ENCODE data around the gene RD3L. TPM values are rescaled to one million over a fixed set of nuclear protein-coding genes. Genes with fewer than 3 reads are reported as not detected.
A peak's percentile ranks its signal among the peaks of the same experiment; 100 is the strongest.
"Not testable (repeated sequence)": the region's sequence is repeated elsewhere in the genome, so short reads cannot be mapped to it uniquely, and the experiment has no call there.

Gene RD3L
- polyA plus RNA-seq, 1 donor (not counting 4 experiments of a cell fraction or from before 2014, with no cell fraction given) = not detected

DNA sequence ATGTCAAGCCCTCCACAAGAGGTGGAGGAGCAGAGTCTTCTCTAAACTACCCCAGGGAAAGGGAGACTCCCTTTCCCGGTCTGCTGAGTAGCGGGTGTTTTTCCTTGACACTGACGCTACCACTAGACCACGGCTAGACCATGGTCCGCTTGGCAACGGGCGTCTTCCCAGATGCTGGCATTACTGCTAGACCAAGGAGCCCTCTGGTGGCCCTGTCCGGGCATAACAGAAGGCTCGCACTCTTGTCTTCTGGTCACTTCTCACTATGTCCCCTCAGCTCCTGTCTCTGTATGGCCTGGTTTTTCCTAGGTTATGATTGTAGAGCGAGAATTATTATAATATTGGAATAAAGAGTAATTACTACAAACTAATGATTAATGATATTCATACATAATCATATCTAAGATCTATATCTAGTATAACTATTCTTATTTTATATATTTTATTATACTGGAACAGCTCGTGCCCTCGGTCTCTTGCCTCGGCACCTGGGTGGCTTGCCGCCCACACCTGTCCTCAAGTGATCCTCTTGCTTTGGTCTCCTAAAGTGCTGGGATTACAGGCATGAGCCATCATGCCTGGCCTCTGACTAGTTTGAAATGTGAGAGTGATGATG, 38.4 kb upstream of the RD3L start:
- H2AFZ ChIP-seq (ENCODE audit: control insufficient read depth, low read length); H3K4me2 ChIP-seq (ENCODE audit: control insufficient read depth, extremely low read depth, insufficient read depth, low read depth, low read length); H3K9me1 ChIP-seq (ENCODE audit: control insufficient read depth, extremely low read depth, insufficient read depth, low read length); H3K36me3 ChIP-seq (ENCODE audit: control insufficient read depth in 2 of 2, extremely low read depth in 1 of 2, insufficient read depth in 2 of 2, low read length in 2 of 2); H3K79me2 ChIP-seq (ENCODE audit: control insufficient read depth, insufficient read depth, low read length); H3K27ac ChIP-seq (ENCODE audit: control insufficient read depth, insufficient read depth, low read length); FAIRE-seq; H3K9me3 ChIP-seq (ENCODE audit: control insufficient read depth, low read depth, low read length); DNase-seq (ENCODE audit: low read depth, low spot score); H3K4me1 ChIP-seq (ENCODE audit: control insufficient read depth, extremely low read depth, insufficient read depth, low read length); H3K9ac ChIP-seq (ENCODE audit: control insufficient read depth, extremely low read depth, insufficient read depth, low read length); H4K20me1 ChIP-seq (ENCODE audit: control insufficient read depth, extremely low read depth, insufficient read depth, low read length); H3K4me3 ChIP-seq (ENCODE audit: control insufficient read depth in 2 of 3, extremely low read depth in 1 of 3, insufficient read depth in 2 of 3, low read depth in 1 of 3, low read length in 3 of 3); H3K27me3 ChIP-seq (ENCODE audit: control insufficient read depth, extremely low read depth, insufficient read depth, low read length); dilution Hi-C loops (cut with MboI; ENCODE audit: extremely low pct_ligation_motif_present, low sequenced_read_pairs): not testable (repeated sequence)
- TF ChIP-seq, protein P1, sequence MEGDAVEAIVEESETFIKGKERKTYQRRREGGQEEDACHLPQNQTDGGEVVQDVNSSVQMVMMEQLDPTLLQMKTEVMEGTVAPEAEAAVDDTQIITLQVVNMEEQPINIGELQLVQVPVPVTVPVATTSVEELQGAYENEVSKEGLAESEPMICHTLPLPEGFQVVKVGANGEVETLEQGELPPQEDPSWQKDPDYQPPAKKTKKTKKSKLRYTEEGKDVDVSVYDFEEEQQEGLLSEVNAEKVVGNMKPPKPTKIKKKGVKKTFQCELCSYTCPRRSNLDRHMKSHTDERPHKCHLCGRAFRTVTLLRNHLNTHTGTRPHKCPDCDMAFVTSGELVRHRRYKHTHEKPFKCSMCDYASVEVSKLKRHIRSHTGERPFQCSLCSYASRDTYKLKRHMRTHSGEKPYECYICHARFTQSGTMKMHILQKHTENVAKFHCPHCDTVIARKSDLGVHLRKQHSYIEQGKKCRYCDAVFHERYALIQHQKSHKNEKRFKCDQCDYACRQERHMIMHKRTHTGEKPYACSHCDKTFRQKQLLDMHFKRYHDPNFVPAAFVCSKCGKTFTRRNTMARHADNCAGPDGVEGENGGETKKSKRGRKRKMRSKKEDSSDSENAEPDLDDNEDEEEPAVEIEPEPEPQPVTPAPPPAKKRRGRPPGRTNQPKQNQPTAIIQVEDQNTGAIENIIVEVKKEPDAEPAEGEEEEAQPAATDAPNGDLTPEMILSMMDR (optimal IDR thresholded peaks at IDR 0.05 in 1 of 3, IDR thresholded peaks at IDR 0.05 in 1 of 3, conservative IDR thresholded peaks at IDR 0.05 in 1 of 3; ENCODE audit: extremely low read depth in 1 of 3, insufficient read depth in 2 of 3, low read length in 3 of 3) = peak in 2 of 3 experiments; percentile 27 to 30

DNA sequence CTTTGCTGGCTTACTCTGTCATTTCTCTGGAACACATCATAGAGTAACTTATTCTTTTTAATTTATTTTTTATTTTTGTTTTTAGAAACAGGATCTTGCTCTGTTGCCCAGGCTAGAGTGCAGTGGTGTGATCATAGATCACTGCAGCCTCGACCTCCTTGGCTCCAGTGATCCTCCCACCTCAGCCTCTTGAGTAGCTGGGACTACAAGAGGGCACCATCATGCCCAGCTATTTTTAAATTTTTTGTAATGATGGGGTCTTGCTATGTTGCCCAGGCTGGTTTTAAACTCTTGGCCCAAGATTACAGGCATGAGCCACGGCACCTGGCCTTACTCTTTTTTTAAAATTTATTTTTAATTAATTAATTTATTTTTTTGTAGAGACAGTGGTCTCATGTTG, 32.2 kb upstream of the RD3L start:
- no peak overlapping the region for H2AFZ ChIP-seq (ENCODE audit: control insufficient read depth, low read length)
- H3K27me3 ChIP-seq (ENCODE audit: control insufficient read depth, extremely low read depth, insufficient read depth, low read length) = no peaks in the 10 kb centered on the region
- no peaks in the 10 kb centered on the region for H4K20me1 ChIP-seq (ENCODE audit: control insufficient read depth, extremely low read depth, insufficient read depth, low read length)
- DNase-seq (ENCODE audit: low read depth, low spot score) = no peak
- no peaks in the 10 kb centered on the region for H3K9me1 ChIP-seq (ENCODE audit: control insufficient read depth, extremely low read depth, insufficient read depth, low read length)
- no peak for FAIRE-seq
- no peak overlapping the region for H3K9ac ChIP-seq (ENCODE audit: control insufficient read depth, extremely low read depth, insufficient read depth, low read length)
- no peak for TF ChIP-seq EZH2 (IDR thresholded peaks at IDR 0.05; ENCODE audit: low read length)
- TF ChIP-seq, protein P1 (optimal IDR thresholded peaks at IDR 0.05 in 1 of 3, IDR thresholded peaks at IDR 0.05 in 1 of 3, conservative IDR thresholded peaks at IDR 0.05 in 1 of 3; ENCODE audit: extremely low read depth in 1 of 3, insufficient read depth in 2 of 3, low read length in 3 of 3) = no peak
- no peak overlapping the region for H3K27ac ChIP-seq (ENCODE audit: control insufficient read depth, insufficient read depth, low read length)
- H3K4me2 ChIP-seq (ENCODE audit: control insufficient read depth, extremely low read depth, insufficient read depth, low read depth, low read length) = no peak overlapping the region
- H3K4me3 ChIP-seq (ENCODE audit: control insufficient read depth in 2 of 3, extremely low read depth in 1 of 3, insufficient read depth in 2 of 3, low read depth in 1 of 3, low read length in 3 of 3) = no peak overlapping the region
- H3K36me3 ChIP-seq (ENCODE audit: control insufficient read depth in 2 of 2, extremely low read depth in 1 of 2, insufficient read depth in 2 of 2, low read length in 2 of 2) = no peaks in the 10 kb centered on the region
- H3K9me3 ChIP-seq (ENCODE audit: control insufficient read depth, low read depth, low read length) = no peaks in the 10 kb centered on the region
- no peaks in the 10 kb centered on the region for H3K4me1 ChIP-seq (ENCODE audit: control insufficient read depth, extremely low read depth, insufficient read depth, low read length)
- dilution Hi-C loops (cut with MboI; ENCODE audit: extremely low pct_ligation_motif_present, low sequenced_read_pairs) = no loop called here
- no peaks in the 10 kb centered on the region for H3K79me2 ChIP-seq (ENCODE audit: control insufficient read depth, insufficient read depth, low read length)

Data from keratinocyte (primary cell).